HepG2 (cell line): Measurements from ENCODE around the gene TMEM86B. TPM values are rescaled to one million over a fixed set of nuclear protein-coding genes. Genes with fewer than 3 reads are reported as not detected.

Experiments used
- AGO1 ChIP-seq: fragments of 200-400 bp; formaldehyde crosslinking; IDR thresholded peaks from 2 replicates; pipeline ENCODE4 v1.6.1; 2017; ENCODE audit warnings: mild to moderate bottlenecking, low read depth, low read length, moderate library complexity; ENCODE audit not compliant: poor library complexity, severe bottlenecking
- AKAP8 ChIP-seq: sonication (generic); formaldehyde crosslinking; IDR thresholded peaks from 2 replicates; pipeline ENCODE4 v1.5.1; 2020; ENCODE audit warnings: mild to moderate bottlenecking, missing genetic modification reagents
- CEBPG ChIP-seq: IDR thresholded peaks from 2 replicates; pipeline ENCODE4 v1.6.1; 2016
- CENPBD1 ChIP-seq: sonication (generic); formaldehyde crosslinking; IDR thresholded peaks from 2 replicates; pipeline ENCODE4 v1.8.0; 2022; ENCODE audit warnings: missing genetic modification reagents, low read depth, mild to moderate bottlenecking, borderline replicate concordance
- CREB1 ChIP-seq, 2 experiments: fragments of 450-650 bp in 1 of 2; IDR thresholded peaks; 2 replicates each; pipeline ENCODE4 v1.6.1; 2016 to 2017; ENCODE audit warnings: control low read depth in 1 of 2, mild to moderate bottlenecking in 1 of 2, missing compliant biosample characterization in 1 of 2, missing genetic modification characterization in 1 of 2
- E2F1 ChIP-seq: sonication (generic); formaldehyde crosslinking; IDR thresholded peaks from 2 replicates; pipeline ENCODE4 v1.5.0; 2020; ENCODE audit warnings: missing genetic modification reagents
- FOSL2 ChIP-seq: sonication (generic); formaldehyde crosslinking; IDR thresholded peaks from 2 replicates; pipeline ENCODE4 v1.4.0; 2020; ENCODE audit warnings: missing genetic modification reagents
- FOXO1 ChIP-seq: sonication (generic); formaldehyde crosslinking; IDR thresholded peaks from 2 replicates; pipeline ENCODE4 v1.4.0; 2020; ENCODE audit warnings: missing genetic modification reagents
- KDM5B ChIP-seq: sonication (generic); formaldehyde crosslinking; IDR thresholded peaks from 2 replicates; pipeline ENCODE4 v1.4.0; 2020; ENCODE audit warnings: missing genetic modification reagents, mild to moderate bottlenecking, borderline replicate concordance
- KLF15 ChIP-seq: sonication (generic); formaldehyde crosslinking; IDR thresholded peaks from 2 replicates; pipeline ENCODE4 v1.8.1; 2023; ENCODE audit warnings: borderline replicate concordance, mild to moderate bottlenecking, inconsistent platforms, missing genetic modification reagents, mixed read lengths
- PAXIP1 ChIP-seq: sonication (generic); formaldehyde crosslinking; conservative IDR thresholded peaks from 2 replicates; pipeline ENCODE4 v1.4.0; 2020; ENCODE audit warnings: mild to moderate bottlenecking, missing genetic modification reagents, moderate library complexity
- POLR2AphosphoS5 ChIP-seq: IDR thresholded peaks from 2 replicates; pipeline ENCODE4 v1.6.1; 2012; ENCODE audit warnings: low read depth, low read length
- SP5 ChIP-seq: IDR thresholded peaks from 2 replicates; pipeline ENCODE4 v1.6.1; 2016; ENCODE audit warnings: low read depth, borderline replicate concordance
- SRF ChIP-seq: IDR thresholded peaks from 2 replicates; pipeline ENCODE4 v1.6.1; 2011; ENCODE audit warnings: mild to moderate bottlenecking, low read depth, low read length, moderate library complexity
- SRY ChIP-seq: sonication (generic); formaldehyde crosslinking; IDR thresholded peaks from 2 replicates; pipeline ENCODE4 v1.8.0; 2022; ENCODE audit warnings: mild to moderate bottlenecking, missing genetic modification reagents
- TCF7 ChIP-seq: sonication (generic); IDR thresholded peaks from 2 replicates; pipeline ENCODE4 v1.6.1; 2016; ENCODE audit warnings: antibody characterized with exemption, low read depth
- ZIK1 ChIP-seq: sonication (generic); formaldehyde crosslinking; IDR thresholded peaks from 2 replicates; pipeline ENCODE4 v1.5.0; 2020; ENCODE audit warnings: mild to moderate bottlenecking, low read depth, missing genetic modification reagents, borderline replicate concordance
- ZNF263 ChIP-seq: sonication (generic); formaldehyde crosslinking; IDR thresholded peaks from 2 replicates; pipeline ENCODE4 v1.4.0; 2020; ENCODE audit warnings: missing genetic modification reagents
- ZNF614 ChIP-seq: IDR thresholded peaks from 2 replicates; pipeline ENCODE4 v1.6.1; 2018; ENCODE audit warnings: missing biosample characterization, missing genetic modification reagents, inconsistent platforms, borderline replicate concordance
- ZNF652 ChIP-seq: IDR thresholded peaks from 2 replicates; pipeline ENCODE4 v1.6.1; 2016; ENCODE audit warnings: low read depth, borderline replicate concordance
- ZNF816 ChIP-seq: sonication (generic); formaldehyde crosslinking; IDR thresholded peaks from 2 replicates; pipeline ENCODE4 v1.8.0; 2022; ENCODE audit warnings: missing genetic modification reagents, mild to moderate bottlenecking, borderline replicate concordance
- polyA plus RNA-seq, 8 experiments: library from polyadenylated mRNA; depleted of rRNA in 3 of 8; stranded (reverse) in 7 of 8; unstranded in 1 of 8; fragments of >200 nt; fragmentation: Illumina TruSeq in 4 of 8; extraction: Trizol in 4 of 8; gene quantifications; 2 replicates each; pipeline versions ENCODE4 v1.2.1 to v1.2.3, GENCODE V29; 2011 to 2016; ENCODE audit warnings: low read depth in 4 of 8, missing spikeins in 1 of 8, mixed read lengths in 1 of 8; ENCODE audit not compliant: insufficient read depth in 1 of 8
- total RNA-seq, 5 experiments: library from RNA; depleted of rRNA; stranded (reverse); fragments of >200 nt; fragmentation: Illumina TruSeq; extraction: Trizol; gene quantifications; 2 replicates each; pipeline ENCODE4 v1.2.3, GENCODE V29; 2016; ENCODE audit warnings: low read depth in 1 of 5
- TF ChIP-seq, protein P1 (sequence below): sonication (generic); formaldehyde crosslinking; IDR thresholded peaks from 2 replicates; pipeline ENCODE4 v1.5.0; 2020; ENCODE audit warnings: missing genetic modification reagents, mild to moderate bottlenecking, borderline replicate concordance

Gene TMEM86B
- total and polyA plus RNA-seq, 2 of the 13 experiments (the other 11 are each of a cell fraction or from before 2014, with no cell fraction given) = 7.7 to 9.6 TPM

GRCh38 chr19:55216461-55217198 is 11.9 kb downstream of the TMEM86B start (continued):
- TF ChIP-seq ZNF263 (CRISPR knock-in tag) = peak; percentile 83
- no peak for TF ChIP-seq AGO1
- peak; percentile 64; the same call in 1 of the 2 replicates for TF ChIP-seq KLF15 (CRISPR knock-in tag)
- peak; percentile 73 for TF ChIP-seq CEBPG (CRISPR knock-in tag)
- TF ChIP-seq E2F1 (CRISPR knock-in tag) = no peak; the same call in 1 of the 2 replicates
- TF ChIP-seq ZNF652 (CRISPR knock-in tag) = peak; percentile 49; the same call in 1 of the 2 replicates
- TF ChIP-seq FOXO1 (CRISPR knock-in tag) = peak; percentile 91
- peak; percentile 66 for TF ChIP-seq PAXIP1 (CRISPR knock-in tag)
- TF ChIP-seq SP5 (CRISPR knock-in tag) = 0 out of 2 replicates have a peak, but pooled peaks have one; percentile 41
- TF ChIP-seq CENPBD1 (CRISPR knock-in tag) = no peak; the same call in 1 of the 2 replicates
- TF ChIP-seq POLR2AphosphoS5 = peak; percentile 66; the same call in 1 of the 2 replicates
- TF ChIP-seq KDM5B (CRISPR knock-in tag) = peak; percentile 70; the same call in 1 of the 2 replicates
- TF ChIP-seq CREB1 (IDR thresholded peaks at IDR 0.05) = peak; percentile 79
- peak; percentile 90 for TF ChIP-seq CREB1 (CRISPR knock-in tag; IDR thresholded peaks at IDR 0.05)
- peak; percentile 98 for TF ChIP-seq FOSL2 (CRISPR knock-in tag)
- TF ChIP-seq ZNF816 (CRISPR knock-in tag) = peak; percentile 75; the same call in 1 of the 2 replicates
- TF ChIP-seq, protein P1, sequence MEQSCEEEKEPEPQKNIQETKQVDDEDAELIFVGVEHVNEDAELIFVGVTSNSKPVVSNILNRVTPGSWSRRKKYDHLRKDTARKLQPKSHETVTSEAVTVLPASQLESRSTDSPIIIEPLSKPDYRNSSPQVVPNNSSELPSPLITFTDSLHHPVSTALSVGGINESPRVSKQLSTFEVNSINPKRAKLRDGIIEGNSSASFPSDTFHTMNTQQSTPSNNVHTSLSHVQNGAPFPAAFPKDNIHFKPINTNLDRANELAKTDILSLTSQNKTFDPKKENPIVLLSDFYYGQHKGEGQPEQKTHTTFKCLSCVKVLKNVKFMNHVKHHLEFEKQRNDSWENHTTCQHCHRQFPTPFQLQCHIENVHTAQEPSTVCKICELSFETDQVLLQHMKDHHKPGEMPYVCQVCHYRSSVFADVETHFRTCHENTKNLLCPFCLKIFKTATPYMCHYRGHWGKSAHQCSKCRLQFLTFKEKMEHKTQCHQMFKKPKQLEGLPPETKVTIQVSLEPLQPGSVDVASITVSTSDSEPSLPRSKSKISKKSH (CRISPR knock-in tag) = peak; percentile 86
- no peak for TF ChIP-seq TCF7
- peak; percentile 94 for TF ChIP-seq ZIK1 (CRISPR knock-in tag)
- TF ChIP-seq SRY = peak; percentile 99
- peak; percentile 59; the same call in 1 of the 2 replicates for TF ChIP-seq ZNF614
- TF ChIP-seq AKAP8 = peak; percentile 40; the same call in 1 of the 2 replicates
- TF ChIP-seq SRF = 0 out of 2 replicates have a peak, but pooled peaks have one; percentile 24
